ENCODE measurements around the gene G3BP2. TPM values are rescaled to one million over a fixed set of nuclear protein-coding genes. Genes with fewer than 3 reads are reported as not detected.

The G3BP2 gene
- total RNA-seq, 4 donors from 2014 or later, result 54.5 to 121 (median 89.8) TPM

GRCh38 chr4:75714704-75715103, 41.5 kb upstream of the G3BP2 start:
- Histone ChIP-seq H3K4me1 (no peaks in the 10 kb centered on the region), H3K4me3 (no peak overlapping the region), H3K9me3 (no peaks in the 10 kb centered on the region), H3K27me3 (no peaks in the 10 kb centered on the region), H3K36me3 (no peaks in the 10 kb centered on the region), H3K27ac (no peak overlapping the region)
- TF ChIP-seq POLR2A (IDR thresholded peaks at IDR 0.05), result no peak
- TF ChIP-seq CTCF (IDR thresholded peaks at IDR 0.05), result no peak
- no peak for DNase-seq

GRCh38 chr4:75714011-75714410, 40.8 kb upstream of the G3BP2 start:
- TF ChIP-seq POLR2A (IDR thresholded peaks at IDR 0.05) (no peak), CTCF (IDR thresholded peaks at IDR 0.05) (no peak)
- Histone ChIP-seq H3K27ac (no peak overlapping the region), H3K4me3 (no peak overlapping the region), H3K36me3 (no peaks in the 10 kb centered on the region), H3K4me1 (no peaks in the 10 kb centered on the region), H3K27me3 (no peaks in the 10 kb centered on the region), H3K9me3 (no peaks in the 10 kb centered on the region)
- DNase-seq, result no peak

- H3K4me1 ChIP-seq, result no peaks in the 10 kb centered on the region
- TF ChIP-seq POLR2A (IDR thresholded peaks at IDR 0.05), result no peak
- TF ChIP-seq CTCF (IDR thresholded peaks at IDR 0.05), result no peak
- no peaks in the 10 kb centered on the region for H3K36me3 ChIP-seq
- H3K27me3 ChIP-seq, result no peaks in the 10 kb centered on the region
- H3K27ac ChIP-seq, result no peak overlapping the region
- H3K9me3 ChIP-seq, result no peaks in the 10 kb centered on the region
- no peak overlapping the region for H3K4me3 ChIP-seq
- DNase-seq, result no peak
These were observed 37.0 kb upstream of the G3BP2 start for GRCh38 chr4:75710246-75710645.

GRCh38 chr4:75708218-75708691, 35.0 kb upstream of the G3BP2 start:
- Histone ChIP-seq H3K27me3 (no peaks in the 10 kb centered on the region), H3K27ac (no peak overlapping the region), H3K9me3 (no peaks in the 10 kb centered on the region), H3K4me3 (no peak overlapping the region), H3K36me3 (no peaks in the 10 kb centered on the region), H3K4me1 (peaks cover 0 to 5% (median 0%) of the 10 kb centered on the region in 4 donors)
- peak in 5 of 6 experiments; percentile 1 to 79 (median 67) for TF ChIP-seq CTCF (IDR thresholded peaks at IDR 0.05)
- TF ChIP-seq POLR2A (IDR thresholded peaks at IDR 0.05), result no peak
- peak in 1 of 3 donors; percentile 70 for DNase-seq

- H3K36me3 ChIP-seq, result no peaks in the 10 kb centered on the region
- DNase-seq, result no peak
- H3K9me3 ChIP-seq, result no peaks in the 10 kb centered on the region
- H3K27me3 ChIP-seq, result no peaks in the 10 kb centered on the region
- H3K27ac ChIP-seq, result peak overlapping the region in 1 of 4 donors; percentile 19
- TF ChIP-seq POLR2A (IDR thresholded peaks at IDR 0.05) (no peak), CTCF (IDR thresholded peaks at IDR 0.05) (no peak)
- no peak overlapping the region for H3K4me3 ChIP-seq
- H3K4me1 ChIP-seq, result peaks cover 0 to 12% (median 0%) of the 10 kb centered on the region in 4 donors
These were observed 32.2 kb upstream of the G3BP2 start for GRCh38 chr4:75705198-75705977.
